Measurements from ENCODE around the gene EZR. TPM values are rescaled to one million over a fixed set of nuclear protein-coding genes. Genes with fewer than 3 reads are reported as not detected.

Gene EZR
- total and polyA plus RNA-seq, 2 of the 13 experiments (the other 11 are each of a cell fraction or from before 2014, with no cell fraction given): 34.7 to 60.3 TPM

- in situ Hi-C loops (cut with HindIII; ENCODE audit: extremely low pct_ligation_motif_present, low pct_unique_long_range_greater_than_20kb): no loop called here
- WGBS (ENCODE audit: low lambda C conversion rate): 92% methylated on average over 2 of the region's 2 CpGs
- Histone ChIP-seq H3K27me3 (ENCODE audit: control insufficient read depth in 1 of 2, insufficient read depth in 2 of 2, low read length in 2 of 2) (no peaks in the 10 kb centered on the region), H3K4me1 (ENCODE audit: insufficient read depth, low read length) (no peaks in the 10 kb centered on the region), H3K9me3 (ENCODE audit: low read length) (no peaks in the 10 kb centered on the region), H3K4me2 (ENCODE audit: low read depth, low read length) (no peak overlapping the region), H3K79me2 (ENCODE audit: insufficient read depth, low read length) (no peaks in the 10 kb centered on the region), H3K9ac (ENCODE audit: insufficient read depth, low read depth, low read length) (no peak overlapping the region), H3K27ac (ENCODE audit: extremely low read length, insufficient read depth, low read length) (no peak overlapping the region), H3K36me3 (replicated peaks in 1 of 2; ENCODE audit: control insufficient read depth in 1 of 2, insufficient read depth in 2 of 2, low read length in 2 of 2) (peaks cover 38 to 68% of the 10 kb centered on the region in 2 experiments), H4K20me1 (ENCODE audit: insufficient read depth, low read length) (no peaks in the 10 kb centered on the region), H2AFZ (ENCODE audit: low read length) (no peak overlapping the region), H3K4me3 (replicated peaks in 1 of 3; ENCODE audit: insufficient read depth in 1 of 3, low read depth in 2 of 3, low read length in 3 of 3) (no peak overlapping the region)
- ChIA-PET CTCF (ENCODE audit: low intra/inter-chr PET ratio, low total read pairs) (no interaction called here), POLR2A (no interaction called here)
- DNase-seq (ENCODE audit: low spot score): no peak
- no peak for ATAC-seq
- BruUV-seq (replicated peaks): no TSS peak
- intact Hi-C loops (cut with micrococcal nuclease; ENCODE audit: unreplicated experiment): no loop called here
- no peak for FAIRE-seq
- TF ChIP-seq HHEX (CRISPR knock-in tag; IDR thresholded peaks at IDR 0.05) (no peak), BRF2 (CRISPR knock-in tag; IDR thresholded peaks at IDR 0.05) (no peak), NFAT5 (CRISPR knock-in tag; IDR thresholded peaks at IDR 0.05) (no peak), GZF1 (CRISPR knock-in tag; IDR thresholded peaks at IDR 0.05) (no peak), KLF11 (CRISPR knock-in tag; IDR thresholded peaks at IDR 0.05) (no peak), ARHGAP35 (CRISPR knock-in tag; IDR thresholded peaks at IDR 0.05; ENCODE audit: borderline replicate concordance) (no peak), NFYC (CRISPR knock-in tag; IDR thresholded peaks at IDR 0.05) (no peak), ZNF616 (CRISPR knock-in tag; IDR thresholded peaks at IDR 0.05; ENCODE audit: low read depth) (no peak), ZNF839 (CRISPR knock-in tag; IDR thresholded peaks at IDR 0.05; ENCODE audit: borderline replicate concordance) (no peak)
Observed at GRCh38 chr6:158776737-158777136, 42.4 kb downstream of the EZR start.
